Epithelial cell of alveolus of lung (primary cell): ENCODE data around the gene CDK4. TPM values are rescaled to one million over a fixed set of nuclear protein-coding genes. Genes with fewer than 3 reads are reported as not detected.

ENCODE experiments used
- total RNA-seq: library from RNA; depleted of rRNA; stranded (reverse); fragments of >200 nt; gene quantifications from 2 replicates; pipeline ENCODE4 v1.2.1, GENCODE V29; 2015

CDK4 gene
- 141 and 233 TPM in 2 replicates for total RNA-seq

DNA sequence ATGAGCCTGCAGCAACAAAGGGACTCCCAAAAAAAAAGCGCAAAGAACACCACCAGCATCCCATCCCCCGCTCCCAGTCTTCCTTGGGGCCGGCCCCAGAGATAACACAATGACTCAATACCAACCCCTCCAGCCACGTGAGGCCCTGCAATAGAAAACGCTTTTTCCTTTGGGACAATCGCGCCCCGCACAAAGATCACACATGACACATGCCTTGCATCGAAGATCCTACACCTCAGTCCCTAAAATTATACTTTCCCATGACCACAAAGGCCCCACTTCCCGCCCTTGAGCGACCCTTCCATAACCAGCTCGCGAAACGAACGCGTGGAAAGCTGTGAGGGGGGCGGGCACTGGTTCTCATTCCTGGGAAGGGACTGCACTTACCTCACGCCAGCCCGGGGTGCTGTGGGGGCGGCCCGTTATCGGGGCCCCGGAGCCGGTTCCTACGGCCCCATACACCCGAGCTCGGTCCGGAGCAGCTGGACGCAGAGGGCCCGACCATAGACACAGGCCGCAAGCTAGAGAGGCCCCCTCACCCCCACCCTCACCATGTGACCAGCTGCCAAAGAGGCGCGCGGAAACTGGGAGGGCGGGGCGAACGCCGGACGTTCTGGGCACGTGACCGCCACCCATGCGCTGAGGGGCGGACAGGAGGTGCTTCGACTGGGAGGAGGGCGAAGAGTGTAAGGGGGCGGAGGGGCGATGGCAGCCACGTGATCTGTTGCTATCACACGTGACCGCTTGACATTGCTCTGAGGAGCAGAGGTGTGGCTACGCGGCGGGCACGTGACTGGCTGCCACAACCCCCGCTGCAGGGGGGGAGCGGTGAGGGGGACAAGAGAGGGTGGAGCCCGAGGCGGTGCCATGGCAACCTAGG lies at the start of gene CDK4:
TSS of gene CDK4 (minus strand) at position 523 of the 880 bp plus-strand sequence. CDS start 593 bp downstream, outside the sequence.

GRCh38 chr12:57782608-57783465 lies 30.7 kb upstream of the CDK4 start, which contains the start of gene TSFM:
TSS of gene TSFM (plus strand) at chr12:57782787. CDS start at chr12:57782802, 15 bp downstream.

GRCh38 chr12:57772429-57773322 lies 20.6 kb upstream of the CDK4 start, which contains the start of gene EEF1AKMT3:
TSS of gene EEF1AKMT3 (plus strand) at chr12:57772614. CDS start at chr12:57772725, 111 bp downstream.

DNA sequence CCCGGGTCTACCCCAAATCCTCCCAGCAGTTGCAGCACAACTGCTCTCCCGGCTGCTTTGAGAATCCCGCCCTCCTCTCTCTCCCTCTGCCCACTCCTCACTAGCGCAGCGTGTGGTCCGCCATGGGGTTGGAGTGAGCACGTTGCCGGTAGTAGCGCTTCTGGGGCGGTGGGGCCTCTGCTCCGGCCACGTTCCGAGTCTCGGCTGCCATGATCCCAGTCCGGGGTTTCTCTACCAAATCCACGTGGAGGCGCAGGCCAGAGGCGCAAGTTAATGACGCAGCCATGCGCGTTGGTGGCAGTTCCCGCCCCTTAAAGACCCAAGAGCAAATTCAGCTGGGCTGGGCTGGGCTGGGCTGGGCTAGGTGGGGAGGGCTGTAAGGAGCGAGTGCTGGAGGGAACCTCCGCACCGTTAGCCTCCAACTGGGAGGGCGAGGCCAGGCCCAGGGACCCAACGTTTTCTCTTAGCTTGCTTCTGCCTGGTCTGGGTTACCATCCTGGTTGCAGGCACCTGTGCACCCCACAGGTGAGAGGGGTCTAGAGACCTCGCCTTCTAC lies 19.8 kb upstream of the CDK4 start, which contains the start of gene METTL1:
TSS of gene METTL1 (minus strand) at position 233 of the 556 bp plus-strand sequence. CDS start at position 211, 22 bp downstream.

DNA sequence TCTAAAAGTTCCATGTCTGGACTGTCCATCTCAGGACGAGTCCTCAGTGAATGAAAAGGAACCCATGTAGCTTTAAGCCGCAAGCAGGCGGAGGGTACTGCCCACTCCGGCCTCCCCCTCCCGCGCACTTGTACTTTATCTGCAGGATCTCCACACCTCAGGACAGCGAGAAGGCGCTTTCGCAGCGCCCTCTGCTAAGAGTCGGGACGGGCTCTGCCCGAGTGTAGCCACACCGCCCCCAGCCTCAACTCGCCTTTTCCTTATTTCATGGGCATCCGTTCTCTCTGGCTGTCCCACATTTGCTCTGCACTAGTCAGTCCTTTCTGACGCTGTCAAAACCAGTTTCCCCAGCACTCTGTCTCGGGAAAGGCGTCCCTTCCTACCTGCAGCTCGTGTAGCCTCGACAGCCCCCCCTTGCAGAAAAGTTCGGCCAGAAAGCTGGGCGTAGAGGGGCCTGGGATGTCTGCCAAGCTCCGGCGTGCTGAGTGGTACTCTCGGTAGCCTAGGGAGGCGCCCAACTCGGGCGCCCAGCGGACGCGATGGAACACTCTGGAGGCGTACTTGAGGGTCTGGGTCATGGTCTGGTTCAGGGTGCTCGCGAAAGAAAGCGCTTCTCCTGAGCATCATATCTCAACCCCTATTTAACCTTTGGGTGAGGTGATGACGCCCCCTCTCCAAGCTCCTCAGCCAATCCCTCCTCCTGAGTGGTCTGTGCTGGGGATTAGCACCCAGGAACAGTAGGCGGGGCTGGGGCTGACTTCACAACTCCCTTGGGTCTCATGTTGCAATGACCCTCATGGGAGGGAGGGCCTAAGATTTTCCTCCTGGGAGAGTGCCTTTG lies 14.6 kb upstream of the CDK4 start, which contains the start of gene CYP27B1:
TSS of gene CYP27B1 (minus strand) at position 615 of the 841 bp plus-strand sequence. CDS start at position 578, 37 bp downstream.

GRCh38 chr12:57754411-57755193 lies 2.5 kb upstream of the CDK4 start, which contains the start of gene MARCHF9:
TSS of gene MARCHF9 (plus strand) at chr12:57755103. CDS start at chr12:57755529, 426 bp downstream.

DNA sequence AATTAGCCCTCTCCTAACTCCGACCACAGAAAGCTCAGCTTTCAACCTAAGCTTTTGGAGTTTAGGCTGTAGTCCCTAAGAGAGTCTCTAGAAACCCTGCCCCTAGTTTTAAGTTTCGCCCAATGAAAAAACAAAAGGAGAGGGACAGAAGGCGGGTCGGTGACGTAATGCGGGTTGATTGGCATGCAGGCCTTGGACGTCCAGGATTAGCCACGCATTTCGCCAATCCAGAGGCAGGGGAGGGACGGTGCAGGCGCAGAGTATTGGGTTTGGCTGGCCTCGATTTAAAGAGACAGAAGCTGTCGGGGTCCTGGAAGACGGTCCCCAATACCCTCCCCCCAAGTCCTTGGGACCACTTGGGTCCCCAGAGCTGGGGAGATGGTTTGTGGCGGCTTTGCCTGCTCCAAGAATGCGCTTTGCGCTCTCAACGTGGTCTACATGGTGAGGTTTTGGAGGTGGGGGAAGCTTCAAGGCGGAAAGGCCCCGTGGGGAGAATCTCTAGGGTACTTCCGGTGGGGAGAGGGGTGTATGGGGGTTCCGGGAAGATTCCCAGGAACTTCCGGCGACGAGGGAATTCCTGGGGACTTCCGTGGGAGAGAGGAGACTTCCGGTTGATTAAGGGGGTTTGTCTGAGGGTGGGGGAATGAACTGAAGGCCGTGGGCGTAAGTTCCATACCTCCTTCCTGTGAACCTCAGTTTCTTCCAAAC lies 7.2 kb downstream of the CDK4 start, which contains the start of gene TSPAN31:
TSS of gene TSPAN31 (plus strand) at position 263 of the 708 bp plus-strand sequence. CDS start at position 379, 116 bp downstream.

GRCh38 chr12:57738661-57739237 lies 13.4 kb downstream of the CDK4 start, which contains the start of gene AGAP2:
TSS of gene AGAP2 (minus strand) at chr12:57738742. CDS start at chr12:57738246, 496 bp downstream.

Other genes with a start within 250 kb of the CDK4 start
- 9.1 and 17.7 TPM in 2 replicates for gene DDIT3, start 231.8 kb downstream of the CDK4 start, total RNA-seq
- 7.5 and 13.1 TPM in 2 replicates for gene MBD6, start 229.5 kb downstream of the CDK4 start, total RNA-seq
- 177 and 194 TPM in 2 replicates for gene DCTN2, start 205.1 kb downstream of the CDK4 start, total RNA-seq
- gene KIF5A, start 202.3 kb downstream of the CDK4 start, total RNA-seq: 0.72 and 0.91 TPM in 2 replicates
- 11.4 and 18.5 TPM in 2 replicates for gene PIP4K2C, start 161.1 kb downstream of the CDK4 start, total RNA-seq
- gene DTX3, start 147.5 kb downstream of the CDK4 start, total RNA-seq: 21.2 and 22.9 TPM in 2 replicates
- gene ARHGEF25, start 140.9 kb downstream of the CDK4 start, total RNA-seq: 13.8 and 22.4 TPM in 2 replicates
- 0.08 and 7.6 TPM in 2 replicates for gene B4GALNT1, start 119.1 kb downstream of the CDK4 start, total RNA-seq
- gene OS9, start 58.2 kb downstream of the CDK4 start, total RNA-seq: 175 and 282 TPM in 2 replicates
- gene AGAP2, start 13.6 kb downstream of the CDK4 start, total RNA-seq: 0.26 and 0.48 TPM in 2 replicates
- gene TSPAN31, start 7.3 kb downstream of the CDK4 start, total RNA-seq: 59.1 and 107 TPM in 2 replicates
- 1.4 and 10.7 TPM in 2 replicates for gene MARCHF9, start 2.8 kb upstream of the CDK4 start, total RNA-seq
- gene CYP27B1, start 14.8 kb upstream of the CDK4 start, total RNA-seq: 0.26 and 0.32 TPM in 2 replicates
- 3.6 and 15.4 TPM in 2 replicates for gene METTL1, start 19.8 kb upstream of the CDK4 start, total RNA-seq
- 7.4 and 14.5 TPM in 2 replicates for gene EEF1AKMT3, start 20.3 kb upstream of the CDK4 start, total RNA-seq
- gene TSFM, start 30.5 kb upstream of the CDK4 start, total RNA-seq: 22.7 and 28.4 TPM in 2 replicates
- gene AVIL, start 66.4 kb upstream of the CDK4 start, total RNA-seq: 0.65 and 5.7 TPM in 2 replicates
- 106 and 189 TPM in 2 replicates for gene CTDSP2, start 94.4 kb upstream of the CDK4 start, total RNA-seq
- gene ATP23, start 189.3 kb upstream of the CDK4 start, total RNA-seq: 3.2 and 10.2 TPM in 2 replicates